SK-N-SH (cell line): ENCODE data around the gene CYLD.

Experiments used
- POLR2AphosphoS5 ChIP-seq: IDR thresholded peaks from 2 replicates; pipeline ENCODE4 v1.6.1; 2012; ENCODE audit warnings: low read depth, low read length
- RCOR1 ChIP-seq: fragments of 150-350 bp; IDR thresholded peaks from 2 replicates; pipeline ENCODE4 v1.6.1; 2017; ENCODE audit warnings: antibody characterized with exemption, low read length
- REST ChIP-seq: IDR thresholded peaks from 2 replicates; pipeline ENCODE4 v1.6.1; 2012; ENCODE audit warnings: mild to moderate bottlenecking, low read depth, low read length, moderate library complexity
- SMC3 ChIP-seq: IDR thresholded peaks from 2 replicates; pipeline ENCODE4 v1.6.1; 2012; ENCODE audit warnings: low read depth, low read length, improper control_type of control experiment

GRCh38 chr16:50774960-50775359 lies 33.1 kb downstream of the CYLD start:
- TF ChIP-seq REST (no peak), POLR2AphosphoS5 (no peak), SMC3 (no peak), RCOR1 (no peak)
